ENCODE measurements around the gene SAMD9L. TPM values are rescaled to one million over a fixed set of nuclear protein-coding genes. Genes with fewer than 3 reads are reported as not detected.

SAMD9L gene
- total RNA-seq, 6 experiments from 2014 or later = 4.3 to 9.9 (median 7.8) TPM

GRCh38 chr7:93097388-93097787 lies 50.8 kb downstream of the SAMD9L start:
- Mint-ChIP-seq H3K4me3 (no peak overlapping the region), H3K4me1 (ENCODE audit: low read depth) (no peaks in the 10 kb centered on the region), H3K27me3 (ENCODE audit: insufficient read depth) (peaks cover 6% of the 10 kb centered on the region), H3K36me3 (ENCODE audit: low read depth) (peaks cover 6% of the 10 kb centered on the region), H3K9me3 (no peaks in the 10 kb centered on the region), H3K27ac (no peak overlapping the region)
- DNase-seq = no peak
- no peak for TF ChIP-seq CTCF (IDR thresholded peaks at IDR 0.05)

- Mint-ChIP-seq H3K4me1 (ENCODE audit: low read depth) (peaks cover 4% of the 10 kb centered on the region), H3K27me3 (ENCODE audit: insufficient read depth) (peaks cover 11% of the 10 kb centered on the region), H3K4me3 (no peak overlapping the region), H3K9me3 (no peaks in the 10 kb centered on the region), H3K27ac (no peak overlapping the region), H3K36me3 (ENCODE audit: low read depth) (no peaks in the 10 kb centered on the region)
- peak; percentile 46 for DNase-seq
- peak; percentile 75 for TF ChIP-seq CTCF (IDR thresholded peaks at IDR 0.05)
Measured at GRCh38 chr7:93092757-93093370, 55.3 kb downstream of the SAMD9L start.

Other genes starting within 250 kb of the SAMD9L start
- 10 to 100 TPM in 5 of 6 experiments, 1 to 10 TPM in 1; 8.7 to 17.6 (median 14.4) TPM for gene SAMD9, start 30.4 kb downstream of the SAMD9L start, total RNA-seq (2021; fragmentation: NEBNext Ultra II Directional; extraction: Animal tissue kit (Norgen Biotek cat#: 25700))
- under 1 TPM in 1 of 6 experiments, not detected in 5; 0.12 TPM for gene HEPACAM2, start 78.1 kb upstream of the SAMD9L start, total RNA-seq (2021; fragmentation: NEBNext Ultra II Directional; extraction: Animal tissue kit (Norgen Biotek cat#: 25700))
- 10 to 100 TPM; 17.0 to 20.3 (median 19.1) TPM for gene VPS50, start 84.0 kb upstream of the SAMD9L start, total RNA-seq (2021; fragmentation: NEBNext Ultra II Directional; extraction: Animal tissue kit (Norgen Biotek cat#: 25700))